T-helper 1 cell treated with Interleukin-12 subunit alpha and Interleukin-12 subunit beta and Interleukin-4 antibody, amounts not matched to agents 30 μg/mL and 1 μg/mL, for 36 hours (primary cell): ENCODE measurements around the gene AQP12B.
"Not testable (repeated sequence)": the region's sequence is repeated elsewhere in the genome, so short reads cannot be mapped to it uniquely, and the experiment has no call there.

ENCODE experiments used
- H3K27ac Mint-ChIP-seq: one replicate; pipeline ENCODE4 v1.8.0; 2021; ENCODE audit warnings: mild to moderate bottlenecking, mixed read lengths
- H3K27me3 Mint-ChIP-seq: one replicate; pipeline ENCODE4 v1.8.0; 2021; ENCODE audit warnings: low read depth, mixed read lengths
- H3K36me3 Mint-ChIP-seq: one replicate; pipeline ENCODE4 v1.8.0; 2021; ENCODE audit warnings: low read depth, mixed read lengths
- H3K4me1 Mint-ChIP-seq: one replicate; pipeline ENCODE4 v1.8.0; 2021; ENCODE audit warnings: low read depth, mixed read lengths
- H3K4me3 Mint-ChIP-seq: one replicate; pipeline ENCODE4 v1.8.0; 2021; ENCODE audit warnings: mild to moderate bottlenecking, moderate library complexity, mixed read lengths
- H3K9me3 Mint-ChIP-seq: one replicate; pipeline ENCODE4 v1.8.0; 2021; ENCODE audit warnings: mixed read lengths

Gene AQP12B

DNA sequence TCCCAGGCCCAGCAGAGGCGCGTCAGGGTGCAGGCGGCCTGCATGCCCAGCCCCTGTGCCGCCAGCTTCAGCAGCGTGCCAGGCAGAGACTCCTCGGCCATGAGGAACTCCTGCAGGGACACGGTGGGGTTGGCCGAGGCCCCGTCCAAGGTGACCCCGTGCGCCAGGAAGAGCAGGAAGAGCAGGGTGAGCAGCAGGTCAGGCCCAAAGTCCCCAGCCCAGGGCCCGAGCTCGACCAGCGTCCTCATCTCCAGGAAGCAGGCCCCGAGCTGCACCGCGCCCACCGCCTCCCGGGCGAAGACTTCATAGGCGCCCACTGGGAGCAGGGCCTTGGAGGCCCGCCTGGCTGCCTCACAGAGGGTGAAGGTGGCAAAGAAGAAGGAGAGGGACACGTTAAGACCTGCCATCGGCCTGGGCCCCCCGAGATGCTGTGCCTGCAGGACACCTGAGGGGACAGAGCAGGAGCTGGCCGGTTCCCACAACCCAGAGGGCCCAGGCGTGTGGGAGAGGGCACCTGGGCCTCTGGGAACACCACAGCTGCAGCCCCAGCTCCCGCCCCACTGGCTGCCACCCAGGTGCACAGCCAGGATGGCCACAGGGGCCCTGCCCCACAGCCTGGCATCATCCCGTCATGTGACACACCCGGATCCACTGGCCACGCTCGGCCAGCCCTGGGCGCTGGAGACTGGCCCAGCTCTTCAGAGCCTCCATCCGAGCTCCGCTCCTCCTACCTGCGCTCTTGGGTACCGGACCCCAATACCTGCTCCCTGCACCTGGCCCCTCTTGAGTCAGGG is at the start of gene AQP12B:
Gene AQP12B, minus strand, starts transcription at position 455 of the 794 bp plus-strand sequence. Its CDS starts 48 bp downstream, at position 407.
- H3K4me3 Mint-ChIP-seq: not testable (repeated sequence)

GRCh38 chr2:240732184-240732583 is 49.5 kb upstream of the AQP12B start:
- Mint-ChIP-seq H3K36me3 (no peaks in the 10 kb centered on the region), H3K4me1 (no peaks in the 10 kb centered on the region), H3K27me3 (no peaks in the 10 kb centered on the region), H3K27ac (no peak overlapping the region), H3K4me3 (no peak overlapping the region), H3K9me3 (no peaks in the 10 kb centered on the region)

More for the DNA sequence above, at the start of gene AQP12B:
- H3K4me1 Mint-ChIP-seq: peaks cover 11% of the 10 kb centered on the region
- H3K36me3 Mint-ChIP-seq, H3K27ac Mint-ChIP-seq, H3K9me3 Mint-ChIP-seq, H3K27me3 Mint-ChIP-seq: not testable (repeated sequence)

GRCh38 chr2:240731178-240731545 is 48.5 kb upstream of the AQP12B start:
- Mint-ChIP-seq H3K9me3 (no peaks in the 10 kb centered on the region), H3K27me3 (no peaks in the 10 kb centered on the region), H3K36me3 (no peaks in the 10 kb centered on the region), H3K27ac (no peak overlapping the region), H3K4me3 (no peak overlapping the region), H3K4me1 (no peaks in the 10 kb centered on the region)

- Mint-ChIP-seq H3K4me3 (no peak overlapping the region), H3K36me3 (no peaks in the 10 kb centered on the region), H3K27me3 (no peaks in the 10 kb centered on the region), H3K27ac (no peak overlapping the region), H3K4me1 (no peaks in the 10 kb centered on the region), H3K9me3 (no peaks in the 10 kb centered on the region)
These were observed 48.0 kb upstream of the AQP12B start for GRCh38 chr2:240730501-240731177.

DNA sequence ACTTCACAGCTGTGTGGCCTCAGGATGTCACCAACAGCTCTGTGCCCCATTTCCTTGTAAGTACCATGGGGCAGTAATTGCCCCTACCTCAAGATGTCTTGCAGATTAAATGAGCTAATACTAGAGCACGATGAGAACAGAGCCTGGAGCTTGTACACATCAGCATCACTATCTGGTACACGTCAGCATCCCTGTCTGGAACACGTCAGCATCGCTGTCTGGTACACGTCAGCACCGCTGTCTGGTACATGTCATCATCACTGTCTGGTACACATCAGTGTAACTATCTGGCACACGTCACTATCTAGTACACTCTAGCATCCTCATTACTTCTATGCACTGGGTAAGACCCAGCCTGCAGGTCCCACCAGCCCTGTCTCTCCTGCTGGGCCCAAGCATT is 46.1 kb upstream of the AQP12B start:
- no peaks in the 10 kb centered on the region for H3K36me3 Mint-ChIP-seq
- no peak overlapping the region for H3K27ac Mint-ChIP-seq
- H3K4me1 Mint-ChIP-seq: no peaks in the 10 kb centered on the region
- no peak overlapping the region for H3K4me3 Mint-ChIP-seq
- H3K9me3 Mint-ChIP-seq: no peaks in the 10 kb centered on the region
- no peaks in the 10 kb centered on the region for H3K27me3 Mint-ChIP-seq

GRCh38 chr2:240728361-240728760 is 45.7 kb upstream of the AQP12B start:
- no peaks in the 10 kb centered on the region for H3K27me3 Mint-ChIP-seq
- H3K4me1 Mint-ChIP-seq: no peaks in the 10 kb centered on the region
- H3K4me3 Mint-ChIP-seq: no peak overlapping the region
- no peak overlapping the region for H3K27ac Mint-ChIP-seq
- no peaks in the 10 kb centered on the region for H3K9me3 Mint-ChIP-seq
- no peaks in the 10 kb centered on the region for H3K36me3 Mint-ChIP-seq

DNA sequence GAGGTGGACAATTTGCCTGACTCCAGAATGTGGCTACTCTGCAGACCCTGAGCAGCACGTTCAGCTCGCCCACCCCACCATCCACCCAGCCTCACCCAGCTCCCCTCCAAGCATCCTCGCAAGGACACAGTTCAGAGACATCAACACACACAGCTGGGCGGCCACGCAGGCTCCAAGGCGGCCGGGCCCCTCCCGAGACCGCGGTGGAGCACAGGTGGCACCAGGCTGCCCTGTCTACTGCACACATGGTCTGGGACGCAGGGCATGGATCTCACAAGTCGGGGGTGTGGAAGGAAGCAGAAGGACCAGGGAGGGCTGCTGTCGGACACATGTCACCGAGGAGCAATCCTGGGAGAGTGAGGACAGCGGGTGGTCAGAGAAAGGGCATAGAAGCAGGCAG is 45.2 kb upstream of the AQP12B start:
- H3K4me1 Mint-ChIP-seq: no peaks in the 10 kb centered on the region
- H3K27me3 Mint-ChIP-seq: no peaks in the 10 kb centered on the region
- H3K4me3 Mint-ChIP-seq: no peak overlapping the region
- H3K9me3 Mint-ChIP-seq: no peaks in the 10 kb centered on the region
- H3K36me3 Mint-ChIP-seq: no peaks in the 10 kb centered on the region
- H3K27ac Mint-ChIP-seq: no peak overlapping the region

GRCh38 chr2:240727439-240727838 is 44.8 kb upstream of the AQP12B start:
- Mint-ChIP-seq H3K4me3 (no peak overlapping the region), H3K36me3 (no peaks in the 10 kb centered on the region), H3K27ac (no peak overlapping the region), H3K27me3 (no peaks in the 10 kb centered on the region), H3K9me3 (no peaks in the 10 kb centered on the region), H3K4me1 (no peaks in the 10 kb centered on the region)

DNA sequence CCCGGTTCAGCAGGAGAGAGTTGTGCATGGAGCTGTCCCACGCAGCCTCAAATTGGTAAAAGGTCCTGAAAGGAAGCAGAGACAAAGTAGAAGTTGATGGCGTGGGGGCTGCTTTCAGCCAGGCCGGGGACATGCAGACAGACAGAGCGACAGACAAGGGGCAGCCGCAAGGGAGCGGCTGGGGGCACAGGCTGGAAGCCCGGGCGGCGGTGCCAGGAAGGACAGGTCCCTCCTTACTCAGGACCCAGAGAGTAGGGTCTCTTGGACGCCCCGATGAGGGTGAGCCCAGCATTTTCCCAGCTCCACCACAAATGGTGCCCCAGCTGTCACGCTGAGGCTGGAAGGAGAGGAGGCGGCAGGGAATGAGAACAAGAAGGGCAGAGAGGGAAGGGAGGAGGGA is 44.2 kb upstream of the AQP12B start:
- no peak overlapping the region for H3K4me3 Mint-ChIP-seq
- no peaks in the 10 kb centered on the region for H3K4me1 Mint-ChIP-seq
- no peak overlapping the region for H3K27ac Mint-ChIP-seq
- no peaks in the 10 kb centered on the region for H3K9me3 Mint-ChIP-seq
- no peaks in the 10 kb centered on the region for H3K36me3 Mint-ChIP-seq
- no peaks in the 10 kb centered on the region for H3K27me3 Mint-ChIP-seq

- Mint-ChIP-seq H3K4me3 (no peak overlapping the region), H3K9me3 (no peaks in the 10 kb centered on the region), H3K27ac (no peak overlapping the region), H3K4me1 (no peaks in the 10 kb centered on the region), H3K36me3 (no peaks in the 10 kb centered on the region), H3K27me3 (no peaks in the 10 kb centered on the region)
These were observed 43.0 kb upstream of the AQP12B start for GRCh38 chr2:240725671-240726070.

DNA sequence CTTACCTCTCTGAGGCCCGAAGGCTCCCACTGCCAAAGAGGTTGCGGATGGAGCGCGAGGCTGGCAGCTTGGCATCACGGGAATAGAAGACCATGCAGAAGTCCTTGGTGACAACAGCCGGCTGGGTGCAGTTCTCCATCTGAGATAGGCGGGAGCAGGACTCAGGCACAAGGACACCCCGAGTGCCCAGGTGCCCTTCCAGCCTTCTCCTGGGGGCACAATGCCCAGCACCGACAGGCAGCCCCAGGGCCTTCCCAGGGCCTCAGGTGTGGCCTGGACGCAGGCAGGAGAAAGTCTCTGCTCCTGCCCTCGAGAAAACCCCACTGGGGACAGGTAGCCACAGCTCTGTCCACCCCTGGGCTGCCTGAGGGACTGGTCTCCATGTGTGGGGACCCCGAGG is 42.6 kb upstream of the AQP12B start:
- Mint-ChIP-seq H3K36me3 (no peaks in the 10 kb centered on the region), H3K9me3 (no peaks in the 10 kb centered on the region), H3K4me3 (no peak overlapping the region), H3K27ac (no peak overlapping the region), H3K4me1 (no peaks in the 10 kb centered on the region), H3K27me3 (no peaks in the 10 kb centered on the region)

- H3K4me3 Mint-ChIP-seq: no peak overlapping the region
- no peaks in the 10 kb centered on the region for H3K9me3 Mint-ChIP-seq
- no peak overlapping the region for H3K27ac Mint-ChIP-seq
- H3K4me1 Mint-ChIP-seq: no peaks in the 10 kb centered on the region
- no peaks in the 10 kb centered on the region for H3K27me3 Mint-ChIP-seq
- no peaks in the 10 kb centered on the region for H3K36me3 Mint-ChIP-seq
These were observed 41.7 kb upstream of the AQP12B start for GRCh38 chr2:240724431-240724830.

- Mint-ChIP-seq H3K9me3 (no peaks in the 10 kb centered on the region), H3K27ac (no peak overlapping the region), H3K36me3 (no peaks in the 10 kb centered on the region), H3K4me3 (no peak overlapping the region), H3K4me1 (no peaks in the 10 kb centered on the region), H3K27me3 (no peaks in the 10 kb centered on the region)
These were observed 41.2 kb upstream of the AQP12B start for GRCh38 chr2:240723851-240724250.

- H3K9me3 Mint-ChIP-seq: no peaks in the 10 kb centered on the region
These were observed 40.4 kb upstream of the AQP12B start for GRCh38 chr2:240722796-240723735.

More at GRCh38 chr2:240722796-240723735, 40.4 kb upstream of the AQP12B start:
- no peak overlapping the region for H3K4me3 Mint-ChIP-seq
- no peaks in the 10 kb centered on the region for H3K27me3 Mint-ChIP-seq
- no peaks in the 10 kb centered on the region for H3K36me3 Mint-ChIP-seq
- H3K4me1 Mint-ChIP-seq: no peaks in the 10 kb centered on the region
- H3K27ac Mint-ChIP-seq: no peak overlapping the region
